Measurements from ENCODE around the gene MTFR1L.
A peak's percentile ranks its signal among the peaks of the same experiment; 100 is the strongest.
"Not testable (repeated sequence)": the region's sequence is repeated elsewhere in the genome, so short reads cannot be mapped to it uniquely, and the experiment has no call there.

Gene MTFR1L

GRCh38 chr1:25836695-25837094, 16.9 kb downstream of the MTFR1L start:
- no peaks in the 10 kb centered on the region for H3K27me3 ChIP-seq
- no peak overlapping the region for H3K9ac ChIP-seq
- H4K20me1 ChIP-seq, result peaks cover 0 to 14% (median 10%) of the 10 kb centered on the region in 11 experiments; a peak in 9 of 22 replicates
- H3K9me3 ChIP-seq (replicated peaks in 1 of 11), result peaks cover 6 to 23% (median 15%) of the 10 kb centered on the region in 11 experiments; a peak in 20 of 22 replicates
- H3K4me1 ChIP-seq, result peaks cover 9 to 15% (median 11%) of the 10 kb centered on the region in 10 experiments
- no peak for TF ChIP-seq Cebpa-rat (IDR thresholded peaks at IDR 0.05)
- no peak overlapping the region for H3K4me2 ChIP-seq
- H3K27ac ChIP-seq, result no peak overlapping the region
- no peak overlapping the region for H3K4me3 ChIP-seq
- peaks cover 44 to 83% (median 73%) of the 10 kb centered on the region in 11 experiments for H3K36me3 ChIP-seq

- H3K27ac ChIP-seq, result no peak overlapping the region
These were observed 17.6 kb downstream of the MTFR1L start for GRCh38 chr1:25837262-25837875.

GRCh38 chr1:25839808-25840207, 20.1 kb downstream of the MTFR1L start:
- not testable (repeated sequence) for H3K4me2 ChIP-seq, H3K27me3 ChIP-seq, H3K27ac ChIP-seq, H3K4me3 ChIP-seq, H3K9ac ChIP-seq, H4K20me1 ChIP-seq
- peaks cover 0 to 13% (median 7%) of the 10 kb centered on the region in 10 experiments; a peak in 13 of 20 replicates for H3K4me1 ChIP-seq
- peaks cover 6 to 23% (median 15%) of the 10 kb centered on the region in 11 experiments; a peak in 20 of 22 replicates for H3K9me3 ChIP-seq (replicated peaks in 1 of 11)
- H3K36me3 ChIP-seq, result peaks cover 13 to 52% (median 42%) of the 10 kb centered on the region in 11 experiments; a peak in 21 of 22 replicates

More at GRCh38 chr1:25837262-25837875, 17.6 kb downstream of the MTFR1L start:
- H3K9me3 ChIP-seq (replicated peaks in 1 of 11), result peaks cover 6 to 23% (median 15%) of the 10 kb centered on the region in 11 experiments; a peak in 20 of 22 replicates
- no peak for TF ChIP-seq Cebpa-rat (IDR thresholded peaks at IDR 0.05)
- H3K36me3 ChIP-seq, result peaks cover 38 to 76% (median 67%) of the 10 kb centered on the region in 11 experiments
- no peak overlapping the region for H3K4me2 ChIP-seq
- H3K4me1 ChIP-seq, result peaks cover 2 to 12% (median 6%) of the 10 kb centered on the region in 10 experiments
- peaks cover 0 to 10% (median 5%) of the 10 kb centered on the region in 11 experiments; a peak in 9 of 22 replicates for H4K20me1 ChIP-seq
- H3K27me3 ChIP-seq, result no peaks in the 10 kb centered on the region
- no peak overlapping the region for H3K4me3 ChIP-seq
- H3K9ac ChIP-seq, result no peak overlapping the region

- Histone ChIP-seq H3K4me2 (no peak overlapping the region), H4K20me1 (peaks cover 0 to 10% (median 0%) of the 10 kb centered on the region in 11 experiments; a peak in 2 of 22 replicates), H3K4me3 (no peak overlapping the region), H3K36me3 (peaks cover 0 to 28% (median 16%) of the 10 kb centered on the region in 11 experiments; a peak in 14 of 22 replicates), H3K9me3 (replicated peaks in 1 of 11) (peaks cover 6 to 23% (median 15%) of the 10 kb centered on the region in 11 experiments; a peak in 20 of 22 replicates), H3K4me1 (peaks cover 0 to 21% (median 10%) of the 10 kb centered on the region in 10 experiments; a peak in 14 of 20 replicates), H3K27ac (no peak overlapping the region), H3K27me3 (no peaks in the 10 kb centered on the region), H3K9ac (no peak overlapping the region)
- no peak for TF ChIP-seq Cebpa-rat (IDR thresholded peaks at IDR 0.05)
These were observed 23.7 kb downstream of the MTFR1L start for GRCh38 chr1:25843483-25843882.

GRCh38 chr1:25844536-25845337, 25.0 kb downstream of the MTFR1L start:
- Histone ChIP-seq H3K4me2 (peak overlapping the region in 3 of 11 experiments; percentile 12 to 38 (median 13); a peak in 4 of 22 replicates), H3K27me3 (no peaks in the 10 kb centered on the region), H3K9me3 (replicated peaks in 1 of 11) (peaks cover 3 to 16% (median 7%) of the 10 kb centered on the region in 11 experiments; a peak in 19 of 22 replicates), H3K36me3 (peaks cover 0 to 20% (median 10%) of the 10 kb centered on the region in 11 experiments; a peak in 14 of 22 replicates), H3K4me1 (peaks cover 0 to 29% (median 15%) of the 10 kb centered on the region in 10 experiments; a peak in 15 of 20 replicates), H4K20me1 (peaks cover 0 to 10% (median 0%) of the 10 kb centered on the region in 11 experiments; a peak in 2 of 22 replicates), H3K27ac (no peak overlapping the region), H3K9ac (no peak overlapping the region), H3K4me3 (no peak overlapping the region)
- no peak for TF ChIP-seq Cebpa-rat (IDR thresholded peaks at IDR 0.05)

GRCh38 chr1:25845664-25846063, 25.9 kb downstream of the MTFR1L start:
- no peak overlapping the region for H3K4me3 ChIP-seq
- peaks cover 0 to 29% (median 15%) of the 10 kb centered on the region in 10 experiments; a peak in 15 of 20 replicates for H3K4me1 ChIP-seq
- H3K9me3 ChIP-seq (replicated peaks in 1 of 11), result peaks cover 0 to 6% (median 0%) of the 10 kb centered on the region in 11 experiments; a peak in 4 of 22 replicates
- no peak overlapping the region for H3K27ac ChIP-seq
- TF ChIP-seq Cebpa-rat (IDR thresholded peaks at IDR 0.05), result no peak
- peaks cover 0 to 10% (median 0%) of the 10 kb centered on the region in 11 experiments; a peak in 2 of 22 replicates for H4K20me1 ChIP-seq
- no peaks in the 10 kb centered on the region for H3K27me3 ChIP-seq
- no peak overlapping the region for H3K9ac ChIP-seq
- H3K4me2 ChIP-seq, result no peak overlapping the region
- peaks cover 0 to 17% (median 5%) of the 10 kb centered on the region in 11 experiments; a peak in 9 of 22 replicates for H3K36me3 ChIP-seq

- no peak for TF ChIP-seq Cebpa-rat (IDR thresholded peaks at IDR 0.05)
These were observed 28.2 kb downstream of the MTFR1L start for GRCh38 chr1:25847929-25848328.

GRCh38 chr1:25848531-25848930, 28.8 kb downstream of the MTFR1L start:
- peaks cover 0 to 10% (median 0%) of the 10 kb centered on the region in 11 experiments; a peak in 2 of 22 replicates for H4K20me1 ChIP-seq
- peaks cover 0 to 29% (median 6%) of the 10 kb centered on the region in 10 experiments; a peak in 11 of 20 replicates for H3K4me1 ChIP-seq
- H3K4me3 ChIP-seq, result no peak overlapping the region
- peaks cover 0 to 19% (median 5%) of the 10 kb centered on the region in 11 experiments; a peak in 7 of 22 replicates for H3K36me3 ChIP-seq
- H3K4me2 ChIP-seq, result peak overlapping the region in 4 of 11 experiments; percentile 4 to 26 (median 25); a peak in 6 of 22 replicates
- no peak for TF ChIP-seq Cebpa-rat (IDR thresholded peaks at IDR 0.05)
- H3K27ac ChIP-seq, result 0 out of 22 replicates have a peak overlapping the region, but pooled peaks of 1 of the 11 experiments have one; percentile 14
- H3K9me3 ChIP-seq (replicated peaks in 1 of 11), result peaks cover 0 to 5% (median 0%) of the 10 kb centered on the region in 11 experiments; a peak in 1 of 22 replicates
- H3K27me3 ChIP-seq, result no peaks in the 10 kb centered on the region
- no peak overlapping the region for H3K9ac ChIP-seq

More at GRCh38 chr1:25847929-25848328, 28.2 kb downstream of the MTFR1L start:
- no peaks in the 10 kb centered on the region for H3K27me3 ChIP-seq
- peaks cover 0 to 29% (median 7%) of the 10 kb centered on the region in 10 experiments; a peak in 15 of 20 replicates for H3K4me1 ChIP-seq
- H3K36me3 ChIP-seq, result peaks cover 0 to 19% (median 0%) of the 10 kb centered on the region in 11 experiments; a peak in 6 of 22 replicates
- H3K27ac ChIP-seq, result no peak overlapping the region
- H3K9me3 ChIP-seq (replicated peaks in 1 of 11), result peaks cover 0 to 5% (median 0%) of the 10 kb centered on the region in 11 experiments; a peak in 1 of 22 replicates
- no peak overlapping the region for H3K4me2 ChIP-seq
- peaks cover 0 to 10% (median 0%) of the 10 kb centered on the region in 11 experiments; a peak in 2 of 22 replicates for H4K20me1 ChIP-seq
- no peak overlapping the region for H3K4me3 ChIP-seq
- H3K9ac ChIP-seq, result no peak overlapping the region
